ENCODE results near the gene PPP1R12C.
"Not testable (repeated sequence)": the region's sequence is repeated elsewhere in the genome, so short reads cannot be mapped to it uniquely, and the experiment has no call there.

The PPP1R12C gene

GRCh38 chr19:55076321-55076720, 41.1 kb downstream of the PPP1R12C start:
- DNase-seq (ENCODE audit: low read depth in 2 of 2) = no peak

- no peak for DNase-seq (ENCODE audit: low read depth in 2 of 2)
Observed at GRCh38 chr19:55075371-55075998, 42.0 kb downstream of the PPP1R12C start, which contains the start of gene EPS8L1. Gene EPS8L1, plus strand, starts transcription at chr19:55075869. Its CDS starts 576 bp downstream, at chr19:55076445.

- DNase-seq (ENCODE audit: low read depth in 2 of 2) = no peak
Observed at GRCh38 chr19:55071913-55072312, 45.5 kb downstream of the PPP1R12C start.

- DNase-seq (ENCODE audit: low read depth in 2 of 2) = no peak
Observed at GRCh38 chr19:55071129-55071502, 46.3 kb downstream of the PPP1R12C start.

- no peak for DNase-seq (ENCODE audit: low read depth in 2 of 2)
Observed at GRCh38 chr19:55070466-55071128, 46.8 kb downstream of the PPP1R12C start.

GRCh38 chr19:55069865-55070197, 47.6 kb downstream of the PPP1R12C start:
- no peak for DNase-seq (ENCODE audit: low read depth in 2 of 2)

GRCh38 chr19:55068950-55069864, 48.2 kb downstream of the PPP1R12C start:
- DNase-seq (ENCODE audit: low read depth in 2 of 2) = no peak

GRCh38 chr19:55067869-55068268, 49.6 kb downstream of the PPP1R12C start:
- no peak for DNase-seq (ENCODE audit: low read depth in 2 of 2)

GRCh38 chr19:55066107-55066709, 51.2 kb downstream of the PPP1R12C start:
- DNase-seq (ENCODE audit: low read depth in 2 of 2) = no peak

- not testable (repeated sequence) for DNase-seq (ENCODE audit: low read depth in 2 of 2)
Observed at GRCh38 chr19:55065516-55065915, 51.9 kb downstream of the PPP1R12C start.

- no peak for DNase-seq (ENCODE audit: low read depth in 2 of 2)
Observed at GRCh38 chr19:55063492-55063843, 54.0 kb downstream of the PPP1R12C start.

GRCh38 chr19:55062735-55063491, 54.5 kb downstream of the PPP1R12C start, which contains the start of gene RDH13:
Gene RDH13, minus strand, starts transcription at chr19:55063148. Its CDS starts 116 bp downstream, at chr19:55063032.
- DNase-seq (ENCODE audit: low read depth in 2 of 2) = peak; percentile 89 to 95

- not testable (repeated sequence) for DNase-seq (ENCODE audit: low read depth in 2 of 2)
Observed at GRCh38 chr19:55060287-55060686, 57.1 kb downstream of the PPP1R12C start.

- DNase-seq (ENCODE audit: low read depth in 2 of 2) = no peak
Observed at GRCh38 chr19:55058781-55059610, 58.4 kb downstream of the PPP1R12C start.

GRCh38 chr19:55056827-55057226, 60.6 kb downstream of the PPP1R12C start:
- DNase-seq (ENCODE audit: low read depth in 2 of 2) = no peak

GRCh38 chr19:55053735-55054134, 63.7 kb downstream of the PPP1R12C start:
- no peak for DNase-seq (ENCODE audit: low read depth in 2 of 2)

- no peak for DNase-seq (ENCODE audit: low read depth in 2 of 2)
Observed at GRCh38 chr19:55050749-55051532, 66.5 kb downstream of the PPP1R12C start.

GRCh38 chr19:55048446-55048845, 69.0 kb downstream of the PPP1R12C start:
- DNase-seq (ENCODE audit: low read depth in 2 of 2) = no peak

GRCh38 chr19:55047951-55048350, 69.5 kb downstream of the PPP1R12C start:
- DNase-seq (ENCODE audit: low read depth in 2 of 2) = no peak
